B cell (primary cell): ENCODE results near the gene FOLH1. TPM values are rescaled to one million over a fixed set of nuclear protein-coding genes. Genes with fewer than 3 reads are reported as not detected.
"Not testable (repeated sequence)": the region's sequence is repeated elsewhere in the genome, so short reads cannot be mapped to it uniquely, and the experiment has no call there.

ENCODE experiments used
- ATAC-seq: fragments of 200-7000 bp; cut with Tn5 transposase; one replicate; pipeline ENCODE4 v1.10.0; 2021; ENCODE audit warnings: low read depth, mild to moderate bottlenecking, moderate number of reproducible peaks, moderate library complexity
- CTCF ChIA-PET: fragments of 350-600 bp; sonication (Branson Sonifier 250); formaldehyde crosslinking; loops from one replicate; lab custom pipeline; 2021; ENCODE audit warnings: antibody characterized with exemption, inconsistent platforms; lab: Charles Lee
- POLR2A ChIA-PET: fragments of 350-600 bp; sonication (Branson Sonifier 250); formaldehyde crosslinking; loops from one replicate; lab custom pipeline; 2021; ENCODE audit warnings: antibody characterized with exemption; lab: Charles Lee
- DNase-seq: peaks from one replicate; pipeline ENCODE4 v3.0.0; 2013
- H2AFZ ChIP-seq: 2 replicates; pipeline ENCODE4 v1.6.1; 2012; ENCODE audit warnings: mild to moderate bottlenecking, low read depth, low read length; ENCODE audit not compliant: insufficient read depth, poor library complexity, severe bottlenecking
- H3K27ac ChIP-seq, 2 donors: 1 replicate in 1 of 2; 2 replicates in 1 of 2; pipeline ENCODE4 v1.5.1; 2012 to 2013; ENCODE audit warnings: low read length in 2 of 2, mild to moderate bottlenecking in 2 of 2, moderate library complexity in 1 of 2
- H3K27me3 ChIP-seq, 4 experiments: fragments of 200-600 bp in 1 of 4; sonication (generic) in 1 of 4; replicated peaks in 1 of 4; 1 replicate in 2 of 4; 2 replicates in 2 of 4; pipeline versions ENCODE4 v1.6.1 to v1.7.0; 2013 to 2016; ENCODE audit warnings: low read length in 3 of 4, mild to moderate bottlenecking in 2 of 4, mixed read lengths in 1 of 4, moderate library complexity in 1 of 4; ENCODE audit not compliant: insufficient read depth in 4 of 4, control insufficient read depth in 3 of 4; ENCODE audit errors: control extremely low read depth in 1 of 4
- H3K36me3 ChIP-seq, 2 experiments: replicated peaks in 1 of 2; 1 replicate in 1 of 2; 2 replicates in 1 of 2; pipeline versions ENCODE4 v1.6.1 to v1.7.1; 2013; ENCODE audit warnings: low read length in 1 of 2; ENCODE audit not compliant: insufficient read depth in 2 of 2, control insufficient read depth in 1 of 2; ENCODE audit errors: control extremely low read depth in 1 of 2, extremely low read depth in 1 of 2
- H3K4me1 ChIP-seq, 2 donors: fragments of 200-600 bp in 1 of 2; sonication (generic) in 1 of 2; 1 replicate in 1 of 2; 2 replicates in 1 of 2; pipeline versions ENCODE4 v1.5.1 to v1.6.1; 2013 to 2017; ENCODE audit warnings: low read length in 2 of 2; ENCODE audit not compliant: control insufficient read depth in 2 of 2, insufficient read depth in 2 of 2
- H3K4me2 ChIP-seq: replicated peaks from 2 replicates; pipeline ENCODE3; 2012; ENCODE audit warnings: mild to moderate bottlenecking, low read depth, low read length; ENCODE audit not compliant: poor library complexity, severe bottlenecking
- H3K4me3 ChIP-seq, 5 experiments: fragments of 200-600 bp in 1 of 5; sonication (generic) in 1 of 5; 1 replicate in 3 of 5; 2 replicates in 2 of 5; pipeline versions ENCODE4 v1.5.1 to v1.7.0; 2011 to 2016; ENCODE audit warnings: low read length in 4 of 5, mild to moderate bottlenecking in 4 of 5, low read depth in 2 of 5, control low read depth in 1 of 5, moderate library complexity in 1 of 5; ENCODE audit not compliant: insufficient read depth in 1 of 5; ENCODE audit errors: control extremely low read depth in 1 of 5, extremely low read depth in 1 of 5
- H3K79me2 ChIP-seq: fragments of 200-600 bp; sonication (generic); one replicate; pipeline ENCODE4 v1.6.0; 2016; ENCODE audit warnings: low read length; ENCODE audit not compliant: control insufficient read depth, insufficient read depth
- H3K9ac ChIP-seq: fragments of 200-600 bp; sonication (generic); 2 replicates; pipeline ENCODE4 v1.6.1; 2017; ENCODE audit warnings: mild to moderate bottlenecking, low read length, moderate library complexity
- H3K9me3 ChIP-seq, 3 donors: one replicate each; pipeline versions ENCODE4 v1.6.1 to v1.7.1; 2013; ENCODE audit warnings: low read length in 2 of 3; ENCODE audit not compliant: control insufficient read depth in 2 of 3, insufficient read depth in 1 of 3; ENCODE audit errors: control extremely low read depth in 1 of 3
- H4K20me1 ChIP-seq: 2 replicates; pipeline ENCODE4 v1.6.0; 2012; ENCODE audit warnings: mild to moderate bottlenecking, low read length; ENCODE audit not compliant: insufficient read depth, control insufficient read depth, poor library complexity, severe bottlenecking
- H3K27ac Mint-ChIP-seq: one replicate; pipeline ENCODE4 v1.8.0; 2021; ENCODE audit warnings: mixed read lengths
- H3K27me3 Mint-ChIP-seq: one replicate; pipeline ENCODE4 v1.8.0; 2021; ENCODE audit warnings: mixed read lengths
- H3K4me1 Mint-ChIP-seq: one replicate; pipeline ENCODE4 v1.8.0; 2021; ENCODE audit warnings: mixed read lengths
- H3K4me3 Mint-ChIP-seq: one replicate; pipeline ENCODE4 v1.8.0; 2021; ENCODE audit warnings: mixed read lengths
- H3K9me3 Mint-ChIP-seq: one replicate; pipeline ENCODE4 v1.8.0; 2022; ENCODE audit warnings: mixed read lengths; ENCODE audit not compliant: insufficient read depth
- WGBS: methylation state at CpG from one replicate; pipeline ENCODE4 v1.1.5; 2013; ENCODE audit warnings: missing lambda C conversion rate; ENCODE audit not compliant: insufficient coverage; 5-methylcytosine and 5-hydroxymethylcytosine counted together
- intact Hi-C: fragments of 100-400 bp; cut with micrococcal nuclease; formaldehyde crosslinking; loops from one replicate; pipeline ENCODE4 v1.10.0; 2022
- polyA plus RNA-seq: library from polyadenylated mRNA; depleted of rRNA; stranded (reverse); fragments of >200 nt; gene quantifications from 2 replicates; pipeline ENCODE4 v1.2.3, GENCODE V29; 2012
- total RNA-seq, 2 donors: library from RNA; stranded (reverse); fragments of 120-200 nt in 1 of 2; gene quantifications; 1 replicate in 1 of 2; 2 replicates in 1 of 2; pipeline versions ENCODE4 v1.2.3 to v1.2.4, GENCODE V29; 2013 to 2022

FOLH1 gene
- total and polyA plus RNA-seq, 2 donors (not counting 1 experiment from before 2014, with no cell fraction given): not detected

GRCh38 chr11:49102356-49102755, 106.0 kb downstream of the FOLH1 start:
- H3K9ac ChIP-seq, intact Hi-C loops, H3K79me2 ChIP-seq, H3K27ac ChIP-seq, H3K27ac Mint-ChIP-seq, H3K4me2 ChIP-seq, H3K9me3 ChIP-seq, POLR2A ChIA-PET, H4K20me1 ChIP-seq, H3K4me3 ChIP-seq, H3K9me3 Mint-ChIP-seq, ATAC-seq, H3K27me3 ChIP-seq, DNase-seq, H3K4me3 Mint-ChIP-seq, H2AFZ ChIP-seq, CTCF ChIA-PET, H3K4me1 Mint-ChIP-seq, H3K27me3 Mint-ChIP-seq, H3K36me3 ChIP-seq, H3K4me1 ChIP-seq: not testable (repeated sequence)
- WGBS: 90% methylated on average over 13 of the region's 24 CpGs

Other genes with a start within 250 kb of the FOLH1 start
- gene TRIM51G, start 224.7 kb downstream of the FOLH1 start, total RNA-seq: not detected in 2 replicates
- not detected in 2 replicates for gene TRIM51G, start 224.7 kb downstream of the FOLH1 start, polyA plus RNA-seq
- gene TRIM49B, start 179.8 kb downstream of the FOLH1 start, total RNA-seq: not detected in 2 replicates
- not detected in 2 replicates for gene TRIM49B, start 179.8 kb downstream of the FOLH1 start, polyA plus RNA-seq
- not detected in 2 replicates for gene TRIM64C, start 149.5 kb downstream of the FOLH1 start, total RNA-seq
- gene TRIM64C, start 149.5 kb downstream of the FOLH1 start, polyA plus RNA-seq: not detected in 2 replicates